HG03558 (cell line): Measurements from ENCODE around the gene BTBD19.
"Not testable (repeated sequence)": the region's sequence is repeated elsewhere in the genome, so short reads cannot be mapped to it uniquely, and the experiment has no call there.

Source experiments
- ATAC-seq: cut with Tn5 transposase; IDR thresholded peaks from one replicate; pipeline ENCODE4 v1.9.1; 2021; ENCODE audit warnings: moderate number of reproducible peaks; ENCODE audit not compliant: unreplicated experiment; ENCODE audit errors: extremely low read depth

The BTBD19 gene

GRCh38 chr1:44808063-44808937 lies at the start of gene BTBD19:
Gene BTBD19, plus strand, starts transcription at chr1:44808523. Its CDS starts 298 bp downstream, at chr1:44808821.
- ATAC-seq = no peak

GRCh38 chr1:44759077-44759476 lies 49.2 kb upstream of the BTBD19 start:
- ATAC-seq = no peak

- no peak for ATAC-seq
Observed at GRCh38 chr1:44760876-44761275, 47.4 kb upstream of the BTBD19 start.

GRCh38 chr1:44766421-44766820 lies 41.9 kb upstream of the BTBD19 start:
- ATAC-seq = not testable (repeated sequence)

- ATAC-seq = peak; percentile 57
Observed at GRCh38 chr1:44775078-44775929, 33.0 kb upstream of the BTBD19 start, which contains the start of gene RPS8. Gene RPS8, plus strand, starts transcription at chr1:44775540. Its CDS starts 57 bp downstream, at chr1:44775597.

GRCh38 chr1:44775930-44776729 lies 32.2 kb upstream of the BTBD19 start:
- ATAC-seq = no peak

- no peak for ATAC-seq
Observed at GRCh38 chr1:44776730-44777068, 31.6 kb upstream of the BTBD19 start.

- ATAC-seq = no peak
Observed at GRCh38 chr1:44777547-44777946, 30.8 kb upstream of the BTBD19 start.

GRCh38 chr1:44777969-44778635 lies 30.2 kb upstream of the BTBD19 start:
- no peak for ATAC-seq

GRCh38 chr1:44778705-44779576 lies 29.4 kb upstream of the BTBD19 start:
- no peak for ATAC-seq

- ATAC-seq = no peak
Observed at GRCh38 chr1:44780583-44781121, 27.7 kb upstream of the BTBD19 start.

GRCh38 chr1:44783697-44784093 lies 24.6 kb upstream of the BTBD19 start:
- no peak for ATAC-seq

GRCh38 chr1:44784094-44785028 lies 24.0 kb upstream of the BTBD19 start:
- no peak for ATAC-seq

GRCh38 chr1:44785029-44785380 lies 23.3 kb upstream of the BTBD19 start:
- no peak for ATAC-seq

- no peak for ATAC-seq
Observed at GRCh38 chr1:44785501-44786137, 22.7 kb upstream of the BTBD19 start.

GRCh38 chr1:44786138-44786840 lies 22.0 kb upstream of the BTBD19 start:
- no peak for ATAC-seq
